ENCODE data around the gene SDCBP2. TPM values are rescaled to one million over a fixed set of nuclear protein-coding genes. Genes with fewer than 3 reads are reported as not detected.

SDCBP2 gene
- total and polyA plus RNA-seq, 4 donors: 1.9 to 6.1 (median 4.7) TPM

DNA sequence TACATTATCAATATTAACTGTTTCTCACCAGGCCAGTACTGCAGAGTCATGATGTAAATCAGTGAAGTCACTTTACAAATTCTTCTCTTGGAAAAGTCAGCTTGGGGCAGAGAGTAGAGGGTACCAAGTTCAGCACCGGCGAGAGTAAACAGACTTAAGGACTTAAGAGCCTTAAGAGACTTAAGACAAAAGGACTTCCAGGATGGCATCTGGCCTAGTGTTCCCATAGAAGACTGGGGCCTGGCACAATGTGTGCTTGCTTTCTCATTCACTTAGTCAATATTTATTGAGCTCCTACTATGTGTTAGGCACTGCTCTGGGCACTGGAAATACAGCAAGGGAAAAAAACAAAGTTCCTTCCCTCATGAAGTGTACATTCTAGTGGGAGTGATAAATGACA is 64.2 kb downstream of the SDCBP2 start:
- WGBS: 86% methylated on average over 2 of the region's 2 CpGs
- Histone ChIP-seq H3K36me3 (ENCODE audit: control insufficient read depth in 4 of 4, insufficient read depth in 3 of 4, low read depth in 1 of 4, low read length in 3 of 4) (no peaks in the 10 kb centered on the region), H3K27me3 (ENCODE audit: control insufficient read depth in 4 of 4, insufficient read depth in 4 of 4, low read length in 3 of 4) (peaks cover 0 to 7% (median 0%) of the 10 kb centered on the region in 4 donors), H3K4me1 (ENCODE audit: control insufficient read depth in 4 of 4, insufficient read depth in 4 of 4, low read length in 3 of 4) (peaks cover 0 to 7% (median 2%) of the 10 kb centered on the region in 4 donors), H3K9me3 (ENCODE audit: control insufficient read depth in 4 of 4, low read length in 3 of 4) (peaks cover 0 to 13% (median 1%) of the 10 kb centered on the region in 4 donors), H3K9ac (ENCODE audit: low read depth in 1 of 2, low read length in 2 of 2) (no peak overlapping the region), H3K27ac (ENCODE audit: low read depth in 1 of 2, low read length in 2 of 2) (no peak overlapping the region), H3K4me3 (ENCODE audit: low read depth in 1 of 3, low read length in 3 of 3) (no peak overlapping the region)
- TF ChIP-seq RXRA (IDR thresholded peaks at IDR 0.05) (no peak), EGR1 (IDR thresholded peaks at IDR 0.05; ENCODE audit: low read depth in 2 of 2) (no peak), RAD21 (IDR thresholded peaks at IDR 0.05) (no peak), NR2F2 (IDR thresholded peaks at IDR 0.05) (no peak), TAF1 (conservative IDR thresholded peaks at IDR 0.05) (no peak), HNF4A (conservative IDR thresholded peaks at IDR 0.05) (no peak), SP1 (IDR thresholded peaks at IDR 0.05) (no peak), YY1 (IDR thresholded peaks at IDR 0.05) (no peak), FOXA2 (IDR thresholded peaks at IDR 0.05) (no peak), HNF4G (IDR thresholded peaks at IDR 0.05) (no peak), FOXA1 (IDR thresholded peaks at IDR 0.05) (no peak), JUND (IDR thresholded peaks at IDR 0.05) (no peak), GABPA (IDR thresholded peaks at IDR 0.05 in 1 of 2, conservative IDR thresholded peaks at IDR 0.05 in 1 of 2) (no peak)
- TF ChIP-seq, protein P1, sequence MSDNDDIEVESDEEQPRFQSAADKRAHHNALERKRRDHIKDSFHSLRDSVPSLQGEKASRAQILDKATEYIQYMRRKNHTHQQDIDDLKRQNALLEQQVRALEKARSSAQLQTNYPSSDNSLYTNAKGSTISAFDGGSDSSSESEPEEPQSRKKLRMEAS (IDR thresholded peaks at IDR 0.05): no peak
- TF ChIP-seq, protein P2, sequence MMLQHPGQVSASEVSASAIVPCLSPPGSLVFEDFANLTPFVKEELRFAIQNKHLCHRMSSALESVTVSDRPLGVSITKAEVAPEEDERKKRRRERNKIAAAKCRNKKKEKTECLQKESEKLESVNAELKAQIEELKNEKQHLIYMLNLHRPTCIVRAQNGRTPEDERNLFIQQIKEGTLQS (IDR thresholded peaks at IDR 0.05): no peak
- TF ChIP-seq, protein P3, sequence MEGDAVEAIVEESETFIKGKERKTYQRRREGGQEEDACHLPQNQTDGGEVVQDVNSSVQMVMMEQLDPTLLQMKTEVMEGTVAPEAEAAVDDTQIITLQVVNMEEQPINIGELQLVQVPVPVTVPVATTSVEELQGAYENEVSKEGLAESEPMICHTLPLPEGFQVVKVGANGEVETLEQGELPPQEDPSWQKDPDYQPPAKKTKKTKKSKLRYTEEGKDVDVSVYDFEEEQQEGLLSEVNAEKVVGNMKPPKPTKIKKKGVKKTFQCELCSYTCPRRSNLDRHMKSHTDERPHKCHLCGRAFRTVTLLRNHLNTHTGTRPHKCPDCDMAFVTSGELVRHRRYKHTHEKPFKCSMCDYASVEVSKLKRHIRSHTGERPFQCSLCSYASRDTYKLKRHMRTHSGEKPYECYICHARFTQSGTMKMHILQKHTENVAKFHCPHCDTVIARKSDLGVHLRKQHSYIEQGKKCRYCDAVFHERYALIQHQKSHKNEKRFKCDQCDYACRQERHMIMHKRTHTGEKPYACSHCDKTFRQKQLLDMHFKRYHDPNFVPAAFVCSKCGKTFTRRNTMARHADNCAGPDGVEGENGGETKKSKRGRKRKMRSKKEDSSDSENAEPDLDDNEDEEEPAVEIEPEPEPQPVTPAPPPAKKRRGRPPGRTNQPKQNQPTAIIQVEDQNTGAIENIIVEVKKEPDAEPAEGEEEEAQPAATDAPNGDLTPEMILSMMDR (IDR thresholded peaks at IDR 0.05; ENCODE audit: low read depth, low read length, missing input control): no peak
- TF ChIP-seq, protein P4, sequence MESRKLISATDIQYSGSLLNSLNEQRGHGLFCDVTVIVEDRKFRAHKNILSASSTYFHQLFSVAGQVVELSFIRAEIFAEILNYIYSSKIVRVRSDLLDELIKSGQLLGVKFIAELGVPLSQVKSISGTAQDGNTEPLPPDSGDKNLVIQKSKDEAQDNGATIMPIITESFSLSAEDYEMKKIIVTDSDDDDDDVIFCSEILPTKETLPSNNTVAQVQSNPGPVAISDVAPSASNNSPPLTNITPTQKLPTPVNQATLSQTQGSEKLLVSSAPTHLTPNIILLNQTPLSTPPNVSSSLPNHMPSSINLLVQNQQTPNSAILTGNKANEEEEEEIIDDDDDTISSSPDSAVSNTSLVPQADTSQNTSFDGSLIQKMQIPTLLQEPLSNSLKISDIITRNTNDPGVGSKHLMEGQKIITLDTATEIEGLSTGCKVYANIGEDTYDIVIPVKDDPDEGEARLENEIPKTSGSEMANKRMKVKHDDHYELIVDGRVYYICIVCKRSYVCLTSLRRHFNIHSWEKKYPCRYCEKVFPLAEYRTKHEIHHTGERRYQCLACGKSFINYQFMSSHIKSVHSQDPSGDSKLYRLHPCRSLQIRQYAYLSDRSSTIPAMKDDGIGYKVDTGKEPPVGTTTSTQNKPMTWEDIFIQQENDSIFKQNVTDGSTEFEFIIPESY (IDR thresholded peaks at IDR 0.05): no peak
- DNase-seq (ENCODE audit: low spot score): no peak

DNA sequence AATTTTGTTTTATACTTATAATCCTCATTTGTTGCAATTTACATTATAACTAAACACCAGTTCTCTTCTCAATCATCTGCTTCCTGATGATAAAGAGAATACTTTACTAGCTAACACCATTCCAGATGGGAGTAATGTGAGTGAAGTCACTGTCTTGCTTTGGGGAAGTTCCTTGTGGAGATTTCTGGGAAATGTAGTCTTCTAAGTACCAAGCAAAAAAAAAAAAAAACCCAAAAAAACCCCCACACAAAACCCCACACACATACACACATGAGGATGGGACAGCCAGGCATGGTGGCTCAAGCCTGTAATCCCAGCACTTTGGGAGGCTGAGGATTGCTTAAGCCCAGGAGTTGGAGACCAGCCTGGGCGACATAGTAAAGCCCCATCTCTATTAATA is 65.1 kb downstream of the SDCBP2 start:
- H3K4me3 ChIP-seq (ENCODE audit: low read depth in 1 of 3, low read length in 3 of 3): no peak overlapping the region
- no peak for DNase-seq (ENCODE audit: low spot score)
- H3K27ac ChIP-seq (ENCODE audit: low read depth in 1 of 2, low read length in 2 of 2): no peak overlapping the region
- H3K27me3 ChIP-seq (ENCODE audit: control insufficient read depth in 4 of 4, insufficient read depth in 4 of 4, low read length in 3 of 4): peaks cover 0 to 7% (median 0%) of the 10 kb centered on the region in 4 donors
- peaks cover 0 to 7% (median 2%) of the 10 kb centered on the region in 4 donors for H3K4me1 ChIP-seq (ENCODE audit: control insufficient read depth in 4 of 4, insufficient read depth in 4 of 4, low read length in 3 of 4)
- 87% methylated on average over 1 of the region's 1 CpG for WGBS
- H3K9ac ChIP-seq (ENCODE audit: low read depth in 1 of 2, low read length in 2 of 2): no peak overlapping the region
- no peaks in the 10 kb centered on the region for H3K36me3 ChIP-seq (ENCODE audit: control insufficient read depth in 4 of 4, insufficient read depth in 3 of 4, low read depth in 1 of 4, low read length in 3 of 4)
- TF ChIP-seq RXRA (IDR thresholded peaks at IDR 0.05) (no peak), GABPA (IDR thresholded peaks at IDR 0.05 in 1 of 2, conservative IDR thresholded peaks at IDR 0.05 in 1 of 2) (no peak), HNF4G (IDR thresholded peaks at IDR 0.05) (no peak), TAF1 (conservative IDR thresholded peaks at IDR 0.05) (no peak), FOXA2 (IDR thresholded peaks at IDR 0.05) (no peak), EGR1 (IDR thresholded peaks at IDR 0.05; ENCODE audit: low read depth in 2 of 2) (no peak), FOXA1 (IDR thresholded peaks at IDR 0.05) (no peak), HNF4A (conservative IDR thresholded peaks at IDR 0.05) (no peak), NR2F2 (IDR thresholded peaks at IDR 0.05) (no peak), YY1 (IDR thresholded peaks at IDR 0.05) (no peak), SP1 (IDR thresholded peaks at IDR 0.05) (no peak), JUND (IDR thresholded peaks at IDR 0.05) (no peak)
- TF ChIP-seq, protein P4 (IDR thresholded peaks at IDR 0.05): no peak
- TF ChIP-seq, protein P1 (IDR thresholded peaks at IDR 0.05): no peak
- TF ChIP-seq, protein P3 (IDR thresholded peaks at IDR 0.05; ENCODE audit: low read depth, low read length, missing input control): no peak
- peaks cover 0 to 13% (median 1%) of the 10 kb centered on the region in 4 donors for H3K9me3 ChIP-seq (ENCODE audit: control insufficient read depth in 4 of 4, low read length in 3 of 4)
